NCI-H1105 treated with DMSO at 0.1 percent for 48 hours (cell line): Measurements from ENCODE around the gene FOXD4L4.
"Not testable (repeated sequence)": the region's sequence is repeated elsewhere in the genome, so short reads cannot be mapped to it uniquely, and the experiment has no call there.

Experiments used
- DNase-seq: peaks from one replicate; lab custom pipeline; 2025; lab: John Stamatoyannopoulos, UW

Gene FOXD4L4

DNA sequence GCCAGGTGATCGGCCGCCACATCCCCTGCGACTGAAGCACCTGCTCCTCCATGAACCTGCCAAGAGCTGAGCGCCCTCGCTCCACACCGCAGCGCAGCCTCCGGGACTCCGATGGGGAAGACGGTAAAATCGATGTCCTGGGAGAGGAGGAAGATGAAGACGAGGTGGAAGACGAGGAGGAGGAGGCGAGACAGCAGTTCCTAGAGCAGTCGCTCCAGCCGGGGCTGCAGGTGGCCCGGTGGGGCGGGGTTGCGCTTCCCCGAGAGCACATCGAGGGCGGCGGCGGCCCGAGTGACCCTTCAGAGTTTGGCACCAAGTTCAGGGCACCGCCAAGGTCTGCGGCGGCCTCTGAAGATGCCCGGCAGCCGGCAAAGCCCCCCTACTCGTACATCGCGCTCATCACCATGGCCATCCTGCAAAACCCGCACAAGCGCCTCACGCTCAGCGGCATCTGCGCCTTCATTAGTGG is at the start of gene FOXD4L4:
Gene FOXD4L4 (plus strand): TSS at position 51 of the 469 bp plus-strand sequence. CDS start 0 bp downstream, at position 51.
- DNase-seq: not testable (repeated sequence)

DNA sequence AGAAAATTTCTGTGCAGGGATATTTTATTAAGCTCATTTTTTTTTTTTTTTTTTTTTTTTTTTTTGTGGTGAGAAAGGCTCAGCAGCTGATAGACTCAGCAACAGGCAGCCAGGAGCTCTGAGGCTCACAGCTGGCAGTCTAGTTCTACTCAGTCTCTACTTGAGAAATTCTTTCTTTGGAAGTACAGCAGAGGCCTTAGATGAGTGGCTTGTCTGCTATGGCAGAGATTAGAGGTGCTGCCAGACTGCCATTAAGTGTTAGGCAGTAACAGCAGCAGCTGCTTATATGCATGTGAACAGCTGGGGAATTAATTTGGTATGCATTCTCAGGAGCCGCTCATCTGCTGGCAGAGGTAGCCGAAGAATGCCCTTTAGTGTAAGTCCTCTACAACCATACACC is 33.4 kb upstream of the FOXD4L4 start:
- DNase-seq: not testable (repeated sequence)

DNA sequence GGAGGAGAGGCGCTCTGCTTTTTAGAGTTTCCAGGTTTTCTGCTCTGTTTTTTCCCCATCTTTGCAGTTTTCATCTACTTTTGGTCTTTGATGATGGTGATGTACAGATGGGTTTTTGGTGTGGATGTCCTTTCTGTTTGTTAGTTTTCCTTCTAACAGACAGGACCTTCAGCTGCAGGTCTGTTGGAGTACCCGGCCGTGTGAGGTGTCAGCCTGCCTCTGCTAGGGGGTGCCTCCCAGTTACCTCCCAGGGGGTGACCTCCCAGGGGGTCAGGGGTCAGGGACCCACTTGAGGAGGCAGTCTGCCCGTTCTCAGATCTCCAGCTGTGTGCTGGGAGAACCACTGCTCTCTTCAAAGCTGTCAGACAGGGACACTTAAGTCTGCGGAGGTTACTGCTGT is 22.5 kb upstream of the FOXD4L4 start:
- not testable (repeated sequence) for DNase-seq

DNA sequence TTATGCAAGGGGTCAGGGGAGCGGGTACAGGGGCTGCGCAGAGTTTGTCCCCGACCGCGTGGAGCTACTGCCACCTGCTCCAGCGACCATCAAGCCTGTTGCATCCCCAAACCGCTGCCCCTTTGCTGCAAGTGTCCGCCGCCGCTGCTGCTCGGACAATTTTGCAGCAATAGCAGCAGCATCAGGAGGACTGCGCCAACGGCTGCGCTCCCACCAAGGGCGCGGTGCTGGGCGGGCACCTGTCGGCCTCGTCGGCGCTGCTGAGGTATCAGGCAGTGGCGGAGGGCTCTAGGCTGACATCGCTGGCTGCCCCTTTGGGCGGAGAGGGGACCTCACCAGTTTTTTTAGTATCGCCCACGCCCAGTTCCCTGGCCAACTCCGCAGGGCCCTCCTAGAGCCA is 1.2 kb downstream of the FOXD4L4 start:
- not testable (repeated sequence) for DNase-seq
